Urothelium cell line (cell line): Measurements from ENCODE around the gene ANKRD30B.
"Not testable (repeated sequence)": the region's sequence is repeated elsewhere in the genome, so short reads cannot be mapped to it uniquely, and the experiment has no call there.

Experiments used
- DNase-seq: peaks from one replicate; pipeline ENCODE4 v3.0.0; 2011; ENCODE audit warnings: low spot score, mixed read lengths
- FAIRE-seq: peaks from 2 replicates; lab custom pipeline; 2011; peaks lifted over from hg19 to GRCh38; lab: Jason Lieb, UNC

The ANKRD30B gene

GRCh38 chr18:14826972-14827632 lies 79.1 kb downstream of the ANKRD30B start:
- DNase-seq (peak; percentile 54), FAIRE-seq (peak; percentile 100)

GRCh38 chr18:14841607-14842006 lies 93.6 kb downstream of the ANKRD30B start:
- peak; percentile 50 for FAIRE-seq

GRCh38 chr18:14851533-14851932 lies 103.6 kb downstream of the ANKRD30B start:
- not testable (repeated sequence) for DNase-seq, FAIRE-seq

More at GRCh38 chr18:14841607-14842006, 93.6 kb downstream of the ANKRD30B start:
- not testable (repeated sequence) for DNase-seq

- FAIRE-seq, DNase-seq: not testable (repeated sequence)
These were observed 107.7 kb downstream of the ANKRD30B start for GRCh38 chr18:14855634-14856033.

- not testable (repeated sequence) for DNase-seq, FAIRE-seq
These were observed 108.3 kb downstream of the ANKRD30B start for GRCh38 chr18:14856256-14856655.

- DNase-seq, FAIRE-seq: not testable (repeated sequence)
These were observed 110.5 kb downstream of the ANKRD30B start for GRCh38 chr18:14858514-14858913.

GRCh38 chr18:14859995-14860394 lies 112.0 kb downstream of the ANKRD30B start:
- not testable (repeated sequence) for DNase-seq
- FAIRE-seq: peak; percentile 48

- not testable (repeated sequence) for FAIRE-seq, DNase-seq
These were observed 118.5 kb downstream of the ANKRD30B start for GRCh38 chr18:14866426-14866825.

- FAIRE-seq: not testable (repeated sequence)
- DNase-seq: peak; percentile 1
These were observed 120.0 kb downstream of the ANKRD30B start for GRCh38 chr18:14867988-14868387.

- not testable (repeated sequence) for DNase-seq
These were observed 120.9 kb downstream of the ANKRD30B start for GRCh38 chr18:14868825-14869224.

GRCh38 chr18:14878826-14879225 lies 130.9 kb downstream of the ANKRD30B start:
- not testable (repeated sequence) for DNase-seq, FAIRE-seq

More at GRCh38 chr18:14868825-14869224, 120.9 kb downstream of the ANKRD30B start:
- FAIRE-seq: not testable (repeated sequence)

- FAIRE-seq (no peak), DNase-seq (no peak)
These were observed 152.5 kb downstream of the ANKRD30B start for GRCh38 chr18:14900435-14900834.
